HEK293 (cell line): Measurements from ENCODE around the gene GSC2.

Experiments used
- CTCF ChIA-PET: fragments of 350-600 bp; formaldehyde crosslinking; extraction: SDS; loops from one replicate; lab custom pipeline; 2021; ENCODE audit warnings: antibody characterized with exemption; lab: Yijun Ruan, JAX
- POLR2A ChIA-PET: fragments of 300-600 bp; formaldehyde crosslinking; extraction: SDS; loops from one replicate; lab custom pipeline; 2020; ENCODE audit warnings: antibody characterized with exemption, inconsistent platforms; lab: Yijun Ruan, JAX
- H3K27ac ChIP-seq: fragments of 200-500 bp; sonication (Bioruptor generic); 2 replicates; pipeline ENCODE4 v1.5.1; 2014; ENCODE audit warnings: low read depth, low read length, control low read depth, inconsistent platforms; ENCODE audit errors: extremely low read depth
- H3K36me3 ChIP-seq, 2 experiments: fragments of 200-500 bp in 1 of 2; sonication (Bioruptor generic) in 1 of 2; 1 replicate in 1 of 2; 2 replicates in 1 of 2; pipeline ENCODE4 v1.5.1; 2014 to 2017; ENCODE audit warnings: inconsistent platforms in 2 of 2, low read length in 2 of 2; ENCODE audit not compliant: control insufficient read depth in 2 of 2, insufficient read depth in 1 of 2
- H3K4me1 ChIP-seq: fragments of 200-500 bp; sonication (Bioruptor generic); 2 replicates; pipeline ENCODE4 v1.5.1; 2014; ENCODE audit warnings: mild to moderate bottlenecking, low read length, inconsistent platforms; ENCODE audit not compliant: control insufficient read depth, insufficient read depth
- H3K4me3 ChIP-seq: 2 replicates; pipeline ENCODE4 v1.5.1; 2011; ENCODE audit warnings: low read depth, mild to moderate bottlenecking, control low read depth, low read length, moderate library complexity
- H3K9me3 ChIP-seq: fragments of 200-500 bp; sonication (Bioruptor generic); 2 replicates; pipeline ENCODE4 v1.5.1; 2014; ENCODE audit warnings: low read depth, low read length, inconsistent platforms; ENCODE audit not compliant: control insufficient read depth, insufficient read depth
- BCL11A ChIP-seq: fragments of 450-650 bp; formaldehyde crosslinking; IDR thresholded peaks from 2 replicates; pipeline ENCODE4 v1.5.1; 2016; ENCODE audit warnings: low read depth, missing biosample characterization, missing genetic modification characterization
- HOXC10 ChIP-seq: sonication (generic); formaldehyde crosslinking; IDR thresholded peaks from 2 replicates; pipeline ENCODE4 v1.8.1; 2023; ENCODE audit warnings: mild to moderate bottlenecking, missing genetic modification reagents
- KLF1 ChIP-seq: fragments of 450-650 bp; formaldehyde crosslinking; IDR thresholded peaks from 2 replicates; pipeline ENCODE4 v1.5.1; 2016; ENCODE audit warnings: missing biosample characterization, missing genetic modification characterization
- KLF9 ChIP-seq: fragments of 450-650 bp; formaldehyde crosslinking; IDR thresholded peaks from 2 replicates; pipeline ENCODE4 v1.5.1; 2016; ENCODE audit warnings: missing biosample characterization, missing genetic modification characterization, low read depth
- ZBTB8A ChIP-seq: fragments of 450-650 bp; formaldehyde crosslinking; IDR thresholded peaks from 2 replicates; pipeline ENCODE4 v1.5.1; 2016; ENCODE audit warnings: missing biosample characterization, missing genetic modification characterization
- ZFP3 ChIP-seq: fragments of 450-650 bp; formaldehyde crosslinking; IDR thresholded peaks from 2 replicates; pipeline ENCODE4 v1.5.1; 2016; ENCODE audit warnings: low read depth, missing biosample characterization, missing genetic modification characterization
- ZIC2 ChIP-seq: fragments of 450-650 bp; formaldehyde crosslinking; IDR thresholded peaks from 2 replicates; pipeline ENCODE4 v1.5.1; 2016; ENCODE audit warnings: missing biosample characterization, missing genetic modification characterization
- ZNF114 ChIP-seq: fragments of 450-650 bp; formaldehyde crosslinking; IDR thresholded peaks from 2 replicates; pipeline ENCODE4 v1.5.0; 2017; ENCODE audit warnings: missing biosample characterization, missing genetic modification characterization
- ZNF16 ChIP-seq: fragments of 450-650 bp; formaldehyde crosslinking; IDR thresholded peaks from 2 replicates; pipeline ENCODE4 v1.5.1; 2016; ENCODE audit warnings: low read depth, missing biosample characterization, missing genetic modification characterization
- ZNF416 ChIP-seq: fragments of 450-650 bp; formaldehyde crosslinking; IDR thresholded peaks from 2 replicates; pipeline ENCODE4 v1.5.1; 2016; ENCODE audit warnings: missing biosample characterization, missing genetic modification characterization
- ZNF518A ChIP-seq: fragments of 450-650 bp; formaldehyde crosslinking; conservative IDR thresholded peaks from 2 replicates; pipeline ENCODE4 v1.5.1; 2016; ENCODE audit warnings: low read depth, missing biosample characterization, missing genetic modification characterization
- ZNF548 ChIP-seq: fragments of 450-650 bp; formaldehyde crosslinking; IDR thresholded peaks from 2 replicates; pipeline ENCODE4 v1.5.1; 2016; ENCODE audit warnings: missing biosample characterization, missing genetic modification characterization
- ZNF561 ChIP-seq: fragments of 450-650 bp; IDR thresholded peaks from 2 replicates; pipeline ENCODE4 v1.5.1; 2018; ENCODE audit warnings: missing biosample characterization, missing genetic modification characterization, borderline replicate concordance
- ZNF658 ChIP-seq: fragments of 450-650 bp; formaldehyde crosslinking; IDR thresholded peaks from 2 replicates; pipeline ENCODE4; 2016; ENCODE audit warnings: missing biosample characterization, missing genetic modification characterization
- ZNF701 ChIP-seq: fragments of 450-650 bp; formaldehyde crosslinking; IDR thresholded peaks from 2 replicates; pipeline ENCODE4 v1.5.1; 2016; ENCODE audit warnings: missing biosample characterization, missing genetic modification characterization
- ZNF76 ChIP-seq: fragments of 450-650 bp; formaldehyde crosslinking; IDR thresholded peaks from 2 replicates; pipeline ENCODE4; 2016; ENCODE audit warnings: low read depth, missing biosample characterization, missing genetic modification characterization, borderline replicate concordance
- TF ChIP-seq, protein P1 (sequence below): fragments of 450-650 bp; formaldehyde crosslinking; optimal IDR thresholded peaks from 2 replicates; pipeline ENCODE3; 2016; ENCODE audit warnings: missing biosample characterization, mild to moderate bottlenecking, missing genetic modification characterization
- TF ChIP-seq, protein P2 (sequence below): fragments of 450-650 bp; formaldehyde crosslinking; IDR thresholded peaks from 2 replicates; pipeline ENCODE4 v1.5.1; 2016; ENCODE audit warnings: missing biosample characterization, missing genetic modification characterization
- TF ChIP-seq, protein P3 (sequence below): fragments of 450-650 bp; formaldehyde crosslinking; IDR thresholded peaks from 2 replicates; pipeline ENCODE4 v1.5.1; 2016; ENCODE audit warnings: missing biosample characterization, missing genetic modification characterization
- TF ChIP-seq, protein P4 (sequence below): fragments of 450-650 bp; formaldehyde crosslinking; IDR thresholded peaks from 2 replicates; pipeline ENCODE4 v1.5.1; 2016; ENCODE audit warnings: missing biosample characterization, missing genetic modification characterization

The GSC2 gene

GRCh38 chr22:19121631-19122142 is 28.4 kb downstream of the GSC2 start (continued):
- TF ChIP-seq ZNF518A (tag by site-specific recombination) = no peak
- TF ChIP-seq, protein P1, sequence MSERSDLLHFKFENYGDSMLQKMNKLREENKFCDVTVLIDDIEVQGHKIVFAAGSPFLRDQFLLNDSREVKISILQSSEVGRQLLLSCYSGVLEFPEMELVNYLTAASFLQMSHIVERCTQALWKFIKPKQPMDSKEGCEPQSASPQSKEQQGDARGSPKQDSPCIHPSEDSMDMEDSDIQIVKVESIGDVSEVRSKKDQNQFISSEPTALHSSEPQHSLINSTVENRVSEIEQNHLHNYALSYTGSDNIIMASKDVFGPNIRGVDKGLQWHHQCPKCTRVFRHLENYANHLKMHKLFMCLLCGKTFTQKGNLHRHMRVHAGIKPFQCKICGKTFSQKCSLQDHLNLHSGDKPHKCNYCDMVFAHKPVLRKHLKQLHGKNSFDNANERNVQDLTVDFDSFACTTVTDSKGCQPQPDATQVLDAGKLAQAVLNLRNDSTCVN (tag by site-specific recombination) = peak; percentile 70
- TF ChIP-seq, protein P2, sequence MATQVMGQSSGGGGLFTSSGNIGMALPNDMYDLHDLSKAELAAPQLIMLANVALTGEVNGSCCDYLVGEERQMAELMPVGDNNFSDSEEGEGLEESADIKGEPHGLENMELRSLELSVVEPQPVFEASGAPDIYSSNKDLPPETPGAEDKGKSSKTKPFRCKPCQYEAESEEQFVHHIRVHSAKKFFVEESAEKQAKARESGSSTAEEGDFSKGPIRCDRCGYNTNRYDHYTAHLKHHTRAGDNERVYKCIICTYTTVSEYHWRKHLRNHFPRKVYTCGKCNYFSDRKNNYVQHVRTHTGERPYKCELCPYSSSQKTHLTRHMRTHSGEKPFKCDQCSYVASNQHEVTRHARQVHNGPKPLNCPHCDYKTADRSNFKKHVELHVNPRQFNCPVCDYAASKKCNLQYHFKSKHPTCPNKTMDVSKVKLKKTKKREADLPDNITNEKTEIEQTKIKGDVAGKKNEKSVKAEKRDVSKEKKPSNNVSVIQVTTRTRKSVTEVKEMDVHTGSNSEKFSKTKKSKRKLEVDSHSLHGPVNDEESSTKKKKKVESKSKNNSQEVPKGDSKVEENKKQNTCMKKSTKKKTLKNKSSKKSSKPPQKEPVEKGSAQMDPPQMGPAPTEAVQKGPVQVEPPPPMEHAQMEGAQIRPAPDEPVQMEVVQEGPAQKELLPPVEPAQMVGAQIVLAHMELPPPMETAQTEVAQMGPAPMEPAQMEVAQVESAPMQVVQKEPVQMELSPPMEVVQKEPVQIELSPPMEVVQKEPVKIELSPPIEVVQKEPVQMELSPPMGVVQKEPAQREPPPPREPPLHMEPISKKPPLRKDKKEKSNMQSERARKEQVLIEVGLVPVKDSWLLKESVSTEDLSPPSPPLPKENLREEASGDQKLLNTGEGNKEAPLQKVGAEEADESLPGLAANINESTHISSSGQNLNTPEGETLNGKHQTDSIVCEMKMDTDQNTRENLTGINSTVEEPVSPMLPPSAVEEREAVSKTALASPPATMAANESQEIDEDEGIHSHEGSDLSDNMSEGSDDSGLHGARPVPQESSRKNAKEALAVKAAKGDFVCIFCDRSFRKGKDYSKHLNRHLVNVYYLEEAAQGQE (tag by site-specific recombination) = peak; percentile 63
- TF ChIP-seq ZFP3 (tag by site-specific recombination) = no peak
- peak; percentile 28; the same call in 1 of the 2 replicates for TF ChIP-seq ZNF76 (tag by site-specific recombination)
- 0 out of 2 replicates have a peak, but pooled peaks have one; percentile 42 for TF ChIP-seq HOXC10 (CRISPR knock-in tag)

DNA sequence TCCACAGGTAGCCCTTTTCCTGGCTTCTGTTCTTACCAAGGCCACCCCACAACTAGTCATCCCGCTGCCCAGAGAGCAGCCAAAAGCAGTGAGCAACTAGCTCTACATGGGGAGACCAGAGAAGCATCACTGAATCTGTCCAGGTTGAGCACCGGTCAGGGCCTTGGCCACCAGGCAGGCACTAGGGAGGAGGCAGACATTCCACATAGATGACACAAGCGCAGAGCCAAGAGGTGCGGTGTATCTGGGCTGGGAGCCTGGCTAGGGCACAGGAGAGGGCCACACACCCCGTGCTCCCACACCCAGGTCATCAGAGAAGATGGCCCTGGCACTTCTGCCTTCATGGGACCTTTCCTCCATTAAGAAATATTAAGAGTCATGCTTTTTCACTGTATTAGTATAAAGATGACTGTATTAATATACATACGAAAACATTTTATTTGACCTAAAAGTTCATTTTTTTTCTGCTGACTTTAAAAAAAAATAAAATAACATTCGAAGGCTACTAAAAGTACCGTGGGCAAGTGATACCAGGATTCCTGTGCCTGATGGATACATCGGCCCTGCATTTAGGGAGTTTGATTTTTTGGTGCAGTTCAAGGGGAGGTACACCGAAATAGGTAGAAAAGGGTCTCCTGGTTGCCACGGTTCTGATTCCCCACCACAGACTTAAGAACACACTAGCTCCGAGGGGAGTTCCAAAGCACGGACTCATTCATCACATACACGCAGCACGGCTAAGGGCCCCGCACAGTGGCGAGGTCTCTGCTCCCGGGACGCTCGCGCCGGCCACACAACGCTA is 29.1 kb downstream of the GSC2 start:
- Histone ChIP-seq H3K4me3 (peak overlapping the region; percentile 94), H3K4me1 (no peaks in the 10 kb centered on the region), H3K27ac (peak overlapping the region; percentile 57; the same call in 1 of the 2 replicates), H3K36me3 (peaks cover 0 to 32% of the 10 kb centered on the region in 2 experiments; a peak in 1 of 3 replicates), H3K9me3 (no peaks in the 10 kb centered on the region)
- CTCF ChIA-PET = interaction anchor here (0.7 to 1.8 kb wide), 3 partner anchors 10 to 212 kb away, joined by 3 to 4 read pairs (median 4); no protein-coding TSS in a partner anchor
- POLR2A ChIA-PET = interaction anchor here (0.9 to 3.2 kb wide), 5 partner anchors 10 to 58 kb away, joined by 3 to 34 read pairs (median 6); partner anchors contain the start of genes ESS2, SLC25A1 and TSSK2
- peak; percentile 15; the same call in 1 of the 2 replicates for TF ChIP-seq KLF1
- no peak for TF ChIP-seq ZNF114 (tag by site-specific recombination)
- TF ChIP-seq ZNF548 = no peak
- TF ChIP-seq ZNF416 (tag by site-specific recombination) = no peak
- TF ChIP-seq ZNF658 (tag by site-specific recombination) = no peak
- TF ChIP-seq, protein P3, sequence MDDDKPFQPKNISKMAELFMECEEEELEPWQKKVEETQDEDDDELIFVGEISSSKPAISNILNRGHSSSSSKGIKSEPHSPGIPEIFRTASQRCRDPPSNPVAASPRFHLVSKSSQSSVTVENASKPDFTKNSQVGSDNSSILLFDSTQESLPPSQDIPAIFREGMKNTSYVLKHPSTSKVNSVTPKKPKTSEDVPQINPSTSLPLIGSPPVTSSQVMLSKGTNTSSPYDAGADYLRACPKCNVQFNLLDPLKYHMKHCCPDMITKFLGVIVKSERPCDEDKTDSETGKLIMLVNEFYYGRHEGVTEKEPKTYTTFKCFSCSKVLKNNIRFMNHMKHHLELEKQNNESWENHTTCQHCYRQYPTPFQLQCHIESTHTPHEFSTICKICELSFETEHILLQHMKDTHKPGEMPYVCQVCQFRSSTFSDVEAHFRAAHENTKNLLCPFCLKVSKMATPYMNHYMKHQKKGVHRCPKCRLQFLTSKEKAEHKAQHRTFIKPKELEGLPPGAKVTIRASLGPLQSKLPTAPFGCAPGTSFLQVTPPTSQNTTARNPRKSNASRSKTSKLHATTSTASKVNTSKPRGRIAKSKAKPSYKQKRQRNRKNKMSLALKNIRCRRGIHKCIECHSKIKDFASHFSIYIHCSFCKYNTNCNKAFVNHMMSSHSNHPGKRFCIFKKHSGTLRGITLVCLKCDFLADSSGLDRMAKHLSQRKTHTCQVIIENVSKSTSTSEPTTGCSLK (tag by site-specific recombination) = no peak
- TF ChIP-seq ZNF16 (tag by site-specific recombination) = no peak
- TF ChIP-seq, protein P4, sequence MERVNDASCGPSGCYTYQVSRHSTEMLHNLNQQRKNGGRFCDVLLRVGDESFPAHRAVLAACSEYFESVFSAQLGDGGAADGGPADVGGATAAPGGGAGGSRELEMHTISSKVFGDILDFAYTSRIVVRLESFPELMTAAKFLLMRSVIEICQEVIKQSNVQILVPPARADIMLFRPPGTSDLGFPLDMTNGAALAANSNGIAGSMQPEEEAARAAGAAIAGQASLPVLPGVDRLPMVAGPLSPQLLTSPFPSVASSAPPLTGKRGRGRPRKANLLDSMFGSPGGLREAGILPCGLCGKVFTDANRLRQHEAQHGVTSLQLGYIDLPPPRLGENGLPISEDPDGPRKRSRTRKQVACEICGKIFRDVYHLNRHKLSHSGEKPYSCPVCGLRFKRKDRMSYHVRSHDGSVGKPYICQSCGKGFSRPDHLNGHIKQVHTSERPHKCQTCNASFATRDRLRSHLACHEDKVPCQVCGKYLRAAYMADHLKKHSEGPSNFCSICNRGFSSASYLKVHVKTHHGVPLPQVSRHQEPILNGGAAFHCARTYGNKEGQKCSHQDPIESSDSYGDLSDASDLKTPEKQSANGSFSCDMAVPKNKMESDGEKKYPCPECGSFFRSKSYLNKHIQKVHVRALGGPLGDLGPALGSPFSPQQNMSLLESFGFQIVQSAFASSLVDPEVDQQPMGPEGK (tag by site-specific recombination) = no peak
- no peak for TF ChIP-seq ZNF701 (tag by site-specific recombination)
- TF ChIP-seq KLF9 = no peak
- peak; percentile 30; the same call in 1 of the 2 replicates for TF ChIP-seq BCL11A (tag by site-specific recombination)
- TF ChIP-seq ZIC2 (tag by site-specific recombination) = no peak
- TF ChIP-seq ZBTB8A (tag by site-specific recombination) = peak; percentile 62; the same call in 1 of the 2 replicates
- no peak for TF ChIP-seq ZNF561 (tag by site-specific recombination)
